ENCODE data around the gene ODC1.

DNA sequence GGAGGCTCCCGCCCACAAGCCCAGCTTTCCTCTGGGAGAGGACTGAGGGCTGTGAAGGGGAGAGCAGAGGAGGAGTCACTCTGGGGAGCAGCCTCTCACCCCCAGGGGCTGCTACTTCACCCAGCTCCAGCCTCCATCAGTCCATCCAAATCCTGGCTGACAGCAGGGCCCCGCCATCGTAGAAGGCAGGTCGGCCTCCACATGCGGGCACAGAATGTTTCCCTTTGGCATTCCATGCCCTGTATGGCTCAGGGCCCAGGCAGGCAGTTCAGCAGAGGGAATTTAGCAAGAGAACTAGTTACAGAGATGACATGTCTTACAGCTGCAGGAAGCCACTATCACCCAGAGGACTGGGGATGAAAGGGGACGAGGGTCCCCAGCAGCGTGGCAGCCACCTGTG, 6.4 kb upstream of the ODC1 start:
- TF ChIP-seq POLR2A (IDR thresholded peaks at IDR 0.05; ENCODE audit: borderline replicate concordance, extremely low read depth, insufficient read depth, insufficient read length): no peak
- TF ChIP-seq, protein P1, sequence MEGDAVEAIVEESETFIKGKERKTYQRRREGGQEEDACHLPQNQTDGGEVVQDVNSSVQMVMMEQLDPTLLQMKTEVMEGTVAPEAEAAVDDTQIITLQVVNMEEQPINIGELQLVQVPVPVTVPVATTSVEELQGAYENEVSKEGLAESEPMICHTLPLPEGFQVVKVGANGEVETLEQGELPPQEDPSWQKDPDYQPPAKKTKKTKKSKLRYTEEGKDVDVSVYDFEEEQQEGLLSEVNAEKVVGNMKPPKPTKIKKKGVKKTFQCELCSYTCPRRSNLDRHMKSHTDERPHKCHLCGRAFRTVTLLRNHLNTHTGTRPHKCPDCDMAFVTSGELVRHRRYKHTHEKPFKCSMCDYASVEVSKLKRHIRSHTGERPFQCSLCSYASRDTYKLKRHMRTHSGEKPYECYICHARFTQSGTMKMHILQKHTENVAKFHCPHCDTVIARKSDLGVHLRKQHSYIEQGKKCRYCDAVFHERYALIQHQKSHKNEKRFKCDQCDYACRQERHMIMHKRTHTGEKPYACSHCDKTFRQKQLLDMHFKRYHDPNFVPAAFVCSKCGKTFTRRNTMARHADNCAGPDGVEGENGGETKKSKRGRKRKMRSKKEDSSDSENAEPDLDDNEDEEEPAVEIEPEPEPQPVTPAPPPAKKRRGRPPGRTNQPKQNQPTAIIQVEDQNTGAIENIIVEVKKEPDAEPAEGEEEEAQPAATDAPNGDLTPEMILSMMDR (IDR thresholded peaks at IDR 0.05 in 2 of 3, conservative IDR thresholded peaks at IDR 0.05 in 1 of 3; ENCODE audit: borderline replicate concordance in 1 of 3, insufficient read depth in 1 of 3, low read depth in 2 of 3, low read length in 2 of 3): no peak
- TF ChIP-seq EZH2 (IDR thresholded peaks at IDR 0.05): no peak
- TF ChIP-seq CEBPB (IDR thresholded peaks at IDR 0.05; ENCODE audit: low read depth): no peak
- no peak for TF ChIP-seq ZNF274 (IDR thresholded peaks at IDR 0.05; ENCODE audit: low read depth, low read length)
- TF ChIP-seq, protein P2, sequence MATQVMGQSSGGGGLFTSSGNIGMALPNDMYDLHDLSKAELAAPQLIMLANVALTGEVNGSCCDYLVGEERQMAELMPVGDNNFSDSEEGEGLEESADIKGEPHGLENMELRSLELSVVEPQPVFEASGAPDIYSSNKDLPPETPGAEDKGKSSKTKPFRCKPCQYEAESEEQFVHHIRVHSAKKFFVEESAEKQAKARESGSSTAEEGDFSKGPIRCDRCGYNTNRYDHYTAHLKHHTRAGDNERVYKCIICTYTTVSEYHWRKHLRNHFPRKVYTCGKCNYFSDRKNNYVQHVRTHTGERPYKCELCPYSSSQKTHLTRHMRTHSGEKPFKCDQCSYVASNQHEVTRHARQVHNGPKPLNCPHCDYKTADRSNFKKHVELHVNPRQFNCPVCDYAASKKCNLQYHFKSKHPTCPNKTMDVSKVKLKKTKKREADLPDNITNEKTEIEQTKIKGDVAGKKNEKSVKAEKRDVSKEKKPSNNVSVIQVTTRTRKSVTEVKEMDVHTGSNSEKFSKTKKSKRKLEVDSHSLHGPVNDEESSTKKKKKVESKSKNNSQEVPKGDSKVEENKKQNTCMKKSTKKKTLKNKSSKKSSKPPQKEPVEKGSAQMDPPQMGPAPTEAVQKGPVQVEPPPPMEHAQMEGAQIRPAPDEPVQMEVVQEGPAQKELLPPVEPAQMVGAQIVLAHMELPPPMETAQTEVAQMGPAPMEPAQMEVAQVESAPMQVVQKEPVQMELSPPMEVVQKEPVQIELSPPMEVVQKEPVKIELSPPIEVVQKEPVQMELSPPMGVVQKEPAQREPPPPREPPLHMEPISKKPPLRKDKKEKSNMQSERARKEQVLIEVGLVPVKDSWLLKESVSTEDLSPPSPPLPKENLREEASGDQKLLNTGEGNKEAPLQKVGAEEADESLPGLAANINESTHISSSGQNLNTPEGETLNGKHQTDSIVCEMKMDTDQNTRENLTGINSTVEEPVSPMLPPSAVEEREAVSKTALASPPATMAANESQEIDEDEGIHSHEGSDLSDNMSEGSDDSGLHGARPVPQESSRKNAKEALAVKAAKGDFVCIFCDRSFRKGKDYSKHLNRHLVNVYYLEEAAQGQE (IDR thresholded peaks at IDR 0.05; ENCODE audit: low read depth): no peak
- no peak for TF ChIP-seq SIN3A (IDR thresholded peaks at IDR 0.05; ENCODE audit: low read depth)
- no peak for TF ChIP-seq POLR2AphosphoS5 (IDR thresholded peaks at IDR 0.05; ENCODE audit: low read depth, low read length)
- no peak for TF ChIP-seq SP1 (IDR thresholded peaks at IDR 0.05; ENCODE audit: low read depth)
- TF ChIP-seq, protein P3, sequence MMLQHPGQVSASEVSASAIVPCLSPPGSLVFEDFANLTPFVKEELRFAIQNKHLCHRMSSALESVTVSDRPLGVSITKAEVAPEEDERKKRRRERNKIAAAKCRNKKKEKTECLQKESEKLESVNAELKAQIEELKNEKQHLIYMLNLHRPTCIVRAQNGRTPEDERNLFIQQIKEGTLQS (IDR thresholded peaks at IDR 0.05): no peak
- TF ChIP-seq MAX (IDR thresholded peaks at IDR 0.05): no peak
